SK-N-MC (cell line): ENCODE data around the gene FILIP1L.

Source experiments
- EZH2 ChIP-seq: fragments of 200-600 bp; sonication (generic); IDR thresholded peaks from one replicate; pipeline ENCODE4 v1.6.1; 2017; ENCODE audit warnings: antibody characterized with exemption
- FOXP2 ChIP-seq: optimal IDR thresholded peaks from 2 replicates; pipeline ENCODE3; 2011; ENCODE audit warnings: mild to moderate bottlenecking, moderate library complexity; ENCODE audit not compliant: insufficient read depth; ENCODE audit errors: extremely low read length, control extremely low read depth
- POLR2AphosphoS5 ChIP-seq: IDR thresholded peaks from 2 replicates; pipeline ENCODE4 v1.6.1; 2012; ENCODE audit warnings: mild to moderate bottlenecking, low read depth, low read length, borderline replicate concordance

GRCh38 chr3:100087198-100087597 lies 27.1 kb downstream of the FILIP1L start:
- TF ChIP-seq POLR2AphosphoS5 (no peak), EZH2 (no peak), FOXP2 (no peak)
